Mammary epithelial cell (primary cell): ENCODE results near the gene SHISA9.
"Not testable (repeated sequence)": the region's sequence is repeated elsewhere in the genome, so short reads cannot be mapped to it uniquely, and the experiment has no call there.

ENCODE experiments used
- CTCF ChIP-seq, 2 donors: IDR thresholded peaks in 1 of 2; conservative IDR thresholded peaks in 1 of 2; 2 replicates each; pipeline ENCODE4 v1.5.1; 2011 to 2012; ENCODE audit warnings: inconsistent platforms in 2 of 2, low read length in 2 of 2, mild to moderate bottlenecking in 2 of 2, control low read depth in 1 of 2, low read depth in 1 of 2; ENCODE audit not compliant: insufficient read depth in 1 of 2; ENCODE audit errors: extremely low read depth in 1 of 2
- EZH2 ChIP-seq: IDR thresholded peaks from 2 replicates; pipeline ENCODE4 v1.6.1; 2012; ENCODE audit warnings: low read length, inconsistent platforms, borderline replicate concordance

GRCh38 chr16:12857435-12857834 lies 44.0 kb upstream of the SHISA9 start:
- TF ChIP-seq CTCF (conservative IDR thresholded peaks at IDR 0.05 in 1 of 2, IDR thresholded peaks at IDR 0.05 in 1 of 2; ENCODE audit: extremely low read depth in 1 of 2, insufficient read depth in 1 of 2, low read depth in 1 of 2, low read length in 2 of 2); EZH2: not testable (repeated sequence)
